Psoas muscle (tissue), 8 donors: ENCODE measurements around the gene IKZF1. TPM values are rescaled to one million over a fixed set of nuclear protein-coding genes. Genes with fewer than 3 reads are reported as not detected.

Experiments used
- ATAC-seq, 4 donors: fragments of 200-7000 bp; cut with Tn5 transposase; one replicate each; pipeline ENCODE4 v1.9.1; 2020; ENCODE audit warnings: moderate library complexity in 3 of 4, mild to moderate bottlenecking in 2 of 4
- DNase-seq, 2 donors: peaks; one replicate each; pipeline ENCODE4 v3.0.0-alpha.2; 2020
- H3K27ac ChIP-seq: fragments of 200-600 bp; one replicate; pipeline ENCODE4 v1.8.0; 2022
- H3K27me3 ChIP-seq, 3 donors: fragments of 200-600 bp in 1 of 3; one replicate each; pipeline versions ENCODE4 v1.6.1 to v1.8.0; 2013 to 2022; ENCODE audit warnings: low read length in 2 of 3, mild to moderate bottlenecking in 2 of 3, moderate library complexity in 1 of 3; ENCODE audit not compliant: insufficient read depth in 3 of 3
- H3K36me3 ChIP-seq, 2 donors: fragments of 200-600 bp in 1 of 2; one replicate each; pipeline versions ENCODE4 v1.6.1 to v1.8.0; 2013 to 2022; ENCODE audit warnings: low read depth in 1 of 2, mild to moderate bottlenecking in 1 of 2, moderate library complexity in 1 of 2; ENCODE audit not compliant: insufficient read depth in 1 of 2
- H3K4me1 ChIP-seq: fragments of 200-600 bp; one replicate; pipeline ENCODE4 v1.8.0; 2022
- H3K4me3 ChIP-seq: fragments of 200-600 bp; one replicate; pipeline ENCODE4 v1.8.0; 2022; ENCODE audit warnings: mild to moderate bottlenecking
- H3K9me3 ChIP-seq: fragments of 200-600 bp; one replicate; pipeline ENCODE4 v1.8.0; 2022
- CTCF ChIP-seq: fragments of 200-600 bp; IDR thresholded peaks from one replicate; pipeline ENCODE4 v1.8.0; 2022; ENCODE audit warnings: antibody characterized with exemption
- WGBS, 3 donors: extraction: QIAGEN DNeasy Blood & Tissue Kit; methylation state at CpG; one replicate each; pipeline versions ENCODE4 v1.1.6 to v1.1.7; 2013; 5-methylcytosine and 5-hydroxymethylcytosine counted together
- intact Hi-C, 2 donors: fragments of 100-400 bp; cut with DNase I; formaldehyde crosslinking; loops; one replicate each; pipeline versions ENCODE4 v1.11.0 to v1.14.2; 2022
- polyA plus RNA-seq, 3 donors: library from polyadenylated mRNA; stranded (reverse); fragments of 200-250 nt; gene quantifications; one replicate each; pipeline ENCODE4 v1.2.3, GENCODE V29; 2013
- total RNA-seq, 4 donors: library from RNA; stranded (reverse); fragmentation: NEBNext Ultra II Directional in 2 of 4; extraction: Animal tissue kit (Norgen Biotek cat#: 25700) in 2 of 4; gene quantifications; one replicate each; pipeline versions ENCODE4 v1.2.1 to v1.2.4, GENCODE V29; 2021 to 2023
- donor health status: healthy with polysubstance abuse.
- donor health status: DM: no; HTN: no; CAD: no; lungs with moderate emphysema.
- donor health status: Bipolar disorder and iron deficiency.
- donor health status: healthy.
- donor health status: DM: yes; HTN: yes; CAD: no.
- donor health status: DM: no; HTN: no; CAD: no.
- donor health status: DM: no; HTN: no; CAD: no.
- donor health status: DM: yes; HTN: yes; CAD: no.

IKZF1 gene
- total and polyA plus RNA-seq, 7 donors, result 0.18 to 2.0 (median 1.1) TPM

DNA sequence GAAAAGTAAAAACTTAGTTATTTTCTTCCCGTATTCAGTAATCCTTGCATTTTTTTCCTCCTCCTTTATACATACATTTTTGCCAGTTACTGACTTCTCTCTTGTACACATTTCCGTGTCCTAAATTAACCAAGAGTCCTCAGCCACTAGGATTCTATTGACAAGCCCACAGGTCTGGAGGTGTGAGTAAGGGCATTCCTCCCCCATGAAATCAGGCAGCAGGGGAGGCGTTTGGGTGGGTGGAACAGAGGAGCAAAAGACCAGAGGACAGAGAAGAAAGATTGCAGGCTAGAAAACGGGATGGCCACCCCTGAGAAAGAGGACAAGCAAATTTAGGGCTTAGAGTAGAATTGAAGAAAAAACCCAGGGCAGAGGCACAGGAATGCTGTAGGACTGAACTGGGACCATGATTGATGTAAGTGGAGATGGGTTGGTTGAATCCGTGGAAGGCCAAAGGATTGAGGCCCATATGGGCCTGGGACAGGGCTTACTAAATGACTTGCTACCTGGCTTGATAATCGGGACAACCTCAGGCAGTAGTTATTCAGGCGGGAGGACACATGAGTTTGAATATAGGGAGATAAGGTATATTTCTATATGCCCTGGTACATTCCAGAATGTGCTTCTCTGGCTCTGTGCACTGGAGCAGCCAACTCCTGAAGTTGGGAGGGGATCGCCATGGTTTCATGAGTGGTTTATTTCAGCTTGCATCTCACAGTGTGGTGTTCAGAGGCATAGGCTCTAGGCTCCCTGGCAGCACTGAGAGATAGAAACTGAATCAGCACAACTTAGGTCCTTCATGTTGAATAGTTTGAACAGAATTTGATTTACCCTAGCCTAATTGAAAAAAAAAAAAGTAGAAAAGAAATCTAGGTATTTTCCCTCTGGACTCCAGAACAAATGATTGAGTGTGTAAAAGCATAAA is 28.0 kb downstream of the IKZF1 start:
- no peaks in the 10 kb centered on the region for H3K4me1 ChIP-seq
- 69 to 72% (median 71%) methylated on average over 8 of the region's 8 CpGs for WGBS, 3 donors
- H3K36me3 ChIP-seq, result no peaks in the 10 kb centered on the region
- no peak overlapping the region for H3K4me3 ChIP-seq
- intact Hi-C loops, result no loop called here
- no peak overlapping the region for H3K27ac ChIP-seq
- no peak for TF ChIP-seq CTCF
- H3K27me3 ChIP-seq, result peaks cover 0 to 9% (median under 1%) of the 10 kb centered on the region in 3 donors
- H3K9me3 ChIP-seq, result no peaks in the 10 kb centered on the region
- no peak for ATAC-seq
- DNase-seq, result no peak

DNA sequence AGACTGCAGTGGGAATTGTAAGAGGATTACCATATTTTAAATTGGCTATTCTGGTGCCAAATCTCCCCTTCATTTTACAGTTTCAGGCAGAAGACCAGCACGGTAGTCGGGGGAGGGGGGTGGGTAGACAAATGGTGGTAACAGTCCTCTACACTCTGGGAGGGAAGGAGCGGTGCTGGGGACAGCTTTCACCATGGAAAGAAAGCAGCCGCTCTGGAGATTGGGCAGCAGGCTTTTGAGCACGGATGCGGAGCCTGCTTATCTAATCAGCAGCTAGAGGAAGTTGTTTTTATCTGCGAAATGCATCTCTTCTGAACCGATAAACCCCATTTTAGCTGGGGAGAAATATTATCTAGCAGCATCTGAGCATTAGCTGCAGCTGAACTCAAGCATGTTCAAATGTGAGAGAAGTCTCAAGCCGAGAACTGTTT is 28.7 kb downstream of the IKZF1 start:
- 11 to 13% (median 12%) methylated on average over 9 of the region's 9 CpGs for WGBS, 3 donors
- TF ChIP-seq CTCF, result no peak
- DNase-seq (no peak), ATAC-seq (no peak)
- no peaks in the 10 kb centered on the region for H3K9me3 ChIP-seq
- no peaks in the 10 kb centered on the region for H3K4me1 ChIP-seq
- no peaks in the 10 kb centered on the region for H3K36me3 ChIP-seq
- intact Hi-C loops, result no loop called here
- no peak overlapping the region for H3K27ac ChIP-seq
- H3K4me3 ChIP-seq, result no peak overlapping the region
- H3K27me3 ChIP-seq, result peaks cover 0 to 9% (median 0%) of the 10 kb centered on the region in 3 donors

DNA sequence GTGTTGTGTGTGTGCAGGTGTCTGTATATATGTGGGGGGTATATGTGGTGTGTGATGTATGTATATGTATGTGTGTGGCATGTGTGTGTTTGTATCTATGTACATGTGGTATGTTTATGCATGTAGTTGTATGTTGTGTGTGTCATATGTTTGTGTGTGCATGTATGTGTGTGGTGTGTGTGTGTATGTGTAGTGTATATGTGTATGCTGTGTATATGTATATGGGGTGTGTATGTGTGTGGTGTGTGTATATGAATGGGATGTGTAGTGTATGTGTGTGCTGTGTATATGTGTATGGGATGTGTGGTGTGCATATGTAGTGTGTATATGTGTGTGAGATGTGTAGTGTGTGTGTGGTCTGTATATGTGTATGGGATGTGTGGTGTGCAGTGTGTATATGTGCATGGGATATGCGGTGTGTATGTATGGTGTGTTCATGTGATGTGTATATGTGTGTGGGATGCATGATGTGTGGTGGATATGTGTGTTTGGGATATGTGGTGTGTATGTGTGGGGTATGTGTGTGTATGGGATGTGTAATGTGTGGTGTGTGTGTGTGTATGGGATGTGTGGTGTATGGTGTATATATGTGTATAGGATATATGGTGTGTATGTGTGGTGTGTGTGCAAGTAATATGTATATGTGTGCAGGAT is 30.0 kb downstream of the IKZF1 start:
- peaks cover 0 to 9% (median 0%) of the 10 kb centered on the region in 3 donors for H3K27me3 ChIP-seq
- H3K9me3 ChIP-seq, result no peaks in the 10 kb centered on the region
- no peaks in the 10 kb centered on the region for H3K4me1 ChIP-seq
- WGBS, 3 donors, result 100% methylated on average over 1 of the region's 1 CpG
- TF ChIP-seq CTCF, result no peak
- H3K27ac ChIP-seq, result no peak overlapping the region
- no peak for DNase-seq
- no peaks in the 10 kb centered on the region for H3K36me3 ChIP-seq
- no peak overlapping the region for H3K4me3 ChIP-seq
- intact Hi-C loops, result no loop called here
- no peak for ATAC-seq

- H3K27me3 ChIP-seq, result peaks cover 0 to 9% (median 0%) of the 10 kb centered on the region in 3 donors
- H3K4me1 ChIP-seq, result no peaks in the 10 kb centered on the region
- no peaks in the 10 kb centered on the region for H3K9me3 ChIP-seq
- no peak for DNase-seq
- no peak overlapping the region for H3K27ac ChIP-seq
- no peak for ATAC-seq
- 96 to 100% (median 96%) methylated on average over 1 of the region's 1 CpG for WGBS, 3 donors
- TF ChIP-seq CTCF, result no peak
- no peak overlapping the region for H3K4me3 ChIP-seq
- intact Hi-C loops, result no loop called here
- no peaks in the 10 kb centered on the region for H3K36me3 ChIP-seq
These were observed 30.8 kb downstream of the IKZF1 start for GRCh38 chr7:50335230-50335794.
